NCI-H69 (cell line): ENCODE data around the gene PC.
A peak's percentile ranks its signal among the peaks of the same experiment; 100 is the strongest.
"Not testable (repeated sequence)": the region's sequence is repeated elsewhere in the genome, so short reads cannot be mapped to it uniquely, and the experiment has no call there.

ENCODE experiments used
- DNase-seq: peaks from one replicate; lab custom pipeline; 2025; lab: John Stamatoyannopoulos, UW

PC gene

GRCh38 chr11:66958232-66958955, at the start of gene PC:
PC (minus strand) TSS chr11:66958383; CDS start chr11:66872159, 86,224 bp downstream.
- peak; percentile 100 for DNase-seq

- no peak for DNase-seq
These were observed 48.9 kb upstream of the PC start for GRCh38 chr11:67007126-67007525.

- peak; percentile 41 for DNase-seq
These were observed 48.1 kb upstream of the PC start for GRCh38 chr11:67006029-67006884.

- not testable (repeated sequence) for DNase-seq
These were observed 47.0 kb upstream of the PC start for GRCh38 chr11:67005200-67005599.

- DNase-seq: no peak
These were observed 44.8 kb upstream of the PC start for GRCh38 chr11:67002921-67003411.

GRCh38 chr11:67002297-67002913, 44.2 kb upstream of the PC start:
- peak; percentile 81 for DNase-seq

- no peak for DNase-seq
These were observed 43.1 kb upstream of the PC start for GRCh38 chr11:67001332-67001731.

- DNase-seq: no peak
These were observed 41.4 kb upstream of the PC start for GRCh38 chr11:66999555-66999954.

GRCh38 chr11:66996609-66997273, 38.6 kb upstream of the PC start:
- peak; percentile 83 for DNase-seq

- no peak for DNase-seq
These were observed 33.9 kb upstream of the PC start for GRCh38 chr11:66992041-66992440.

- not testable (repeated sequence) for DNase-seq
These were observed 31.2 kb upstream of the PC start for GRCh38 chr11:66989360-66989759.

- not testable (repeated sequence) for DNase-seq
These were observed 30.6 kb upstream of the PC start for GRCh38 chr11:66988741-66989140.

- no peak for DNase-seq
These were observed 29.9 kb upstream of the PC start for GRCh38 chr11:66987924-66988637.

GRCh38 chr11:66987158-66987620, 29.0 kb upstream of the PC start:
- peak; percentile 60 for DNase-seq

GRCh38 chr11:66986178-66986545, 28.0 kb upstream of the PC start:
- no peak for DNase-seq

GRCh38 chr11:66985508-66986177, 27.5 kb upstream of the PC start:
- no peak for DNase-seq

- DNase-seq: no peak
These were observed 25.2 kb upstream of the PC start for GRCh38 chr11:66983275-66983924.

GRCh38 chr11:66981976-66982578, 23.9 kb upstream of the PC start:
- peak; percentile 98 for DNase-seq

- no peak for DNase-seq
These were observed 21.3 kb upstream of the PC start for GRCh38 chr11:66979336-66979980.
